HG03095 (cell line): ENCODE data around the gene NUFIP1.
A peak's percentile ranks its signal among the peaks of the same experiment; 100 is the strongest.
"Not testable (repeated sequence)": the region's sequence is repeated elsewhere in the genome, so short reads cannot be mapped to it uniquely, and the experiment has no call there.

ENCODE experiments used
- ATAC-seq: cut with Tn5 transposase; IDR thresholded peaks from one replicate; pipeline ENCODE4 v1.9.1; 2021; ENCODE audit warnings: moderate library complexity; ENCODE audit not compliant: unreplicated experiment

NUFIP1 gene

DNA sequence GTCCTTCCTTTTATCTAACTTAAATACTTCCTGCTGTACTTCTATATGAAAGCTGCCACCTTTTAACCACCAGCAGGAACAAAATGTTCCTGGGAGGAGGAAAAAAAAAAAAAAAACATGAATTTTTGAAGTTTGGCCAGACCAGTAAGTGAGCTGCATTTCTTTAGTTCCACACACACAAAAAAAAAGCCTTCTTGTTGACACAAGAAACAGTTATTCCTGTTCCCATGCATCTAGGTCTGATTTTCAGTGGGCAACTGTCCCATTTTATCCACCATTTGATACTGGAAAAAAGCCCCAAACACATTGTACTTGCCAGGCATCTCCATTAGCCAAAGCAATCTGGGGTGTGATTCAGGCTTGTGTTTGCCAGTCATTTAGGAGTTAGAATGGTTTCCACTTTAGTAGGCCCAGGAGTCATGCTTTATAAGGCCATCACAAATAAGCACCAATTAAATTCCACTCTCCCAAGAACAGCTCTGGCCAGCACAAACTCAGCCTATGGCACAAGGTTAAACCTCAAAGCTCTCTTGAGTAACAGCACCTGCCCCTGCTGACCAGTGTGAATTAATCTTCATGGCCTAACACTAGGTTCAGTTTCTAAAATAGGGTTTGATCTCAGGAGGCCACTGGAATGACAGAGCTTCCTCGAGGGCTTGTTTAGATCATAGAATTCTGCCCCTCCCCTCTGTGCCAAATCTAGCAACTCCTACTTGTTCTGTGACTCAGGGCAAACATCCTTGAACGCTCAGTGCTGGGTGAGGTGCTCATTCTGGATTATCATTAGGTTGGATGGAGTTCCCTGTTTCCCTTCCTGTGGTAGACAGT lies 67.1 kb downstream of the NUFIP1 start:
- no peak for ATAC-seq

DNA sequence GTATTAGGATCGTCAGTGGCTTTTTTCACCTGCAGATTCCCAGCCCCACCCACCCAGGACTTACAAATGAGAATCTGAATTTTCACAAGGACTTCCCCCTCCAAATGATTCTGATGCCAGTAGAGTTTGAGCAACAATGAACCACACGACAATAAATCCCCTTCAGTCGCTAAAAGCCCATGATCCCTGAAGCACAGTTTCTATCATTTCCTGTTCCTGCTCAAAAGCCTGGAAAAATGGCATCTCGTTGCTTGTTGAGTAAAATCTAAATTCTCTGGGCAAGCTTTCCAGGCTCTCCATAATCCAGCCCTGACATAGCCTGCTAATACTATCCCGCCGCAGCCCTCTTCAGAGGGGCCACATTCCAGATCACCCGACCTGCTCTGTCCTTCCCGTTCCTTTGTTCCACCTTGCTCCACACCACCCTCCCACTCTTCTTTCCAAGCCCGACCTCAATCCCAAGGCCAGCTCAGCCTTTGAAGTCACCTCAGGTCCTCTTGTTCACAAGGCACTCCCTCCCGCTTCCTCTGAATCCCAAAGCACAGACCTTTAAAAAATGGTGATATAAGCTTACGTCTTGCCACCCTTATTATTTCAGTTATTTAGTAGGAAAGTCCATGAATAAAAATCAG lies 67.9 kb downstream of the NUFIP1 start:
- ATAC-seq = no peak

DNA sequence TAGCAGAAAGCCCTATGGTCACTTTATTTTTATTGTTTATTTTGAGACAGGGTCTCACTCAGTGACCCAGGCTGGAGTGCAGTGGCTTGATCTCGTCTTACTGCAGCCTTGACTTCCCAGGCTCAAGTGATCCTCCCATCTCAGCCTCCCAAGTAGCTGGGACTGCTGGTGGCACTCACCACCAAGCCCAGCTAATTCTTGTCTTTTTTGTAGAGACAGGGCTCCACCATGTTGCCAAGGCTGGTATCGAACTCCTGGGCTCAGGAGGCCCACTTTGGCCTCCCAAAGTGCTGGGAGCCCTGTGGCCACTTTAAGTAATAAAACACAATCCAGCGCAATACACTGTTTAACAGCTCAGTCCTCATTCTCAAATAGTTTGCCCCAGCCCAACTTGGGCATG lies 69.3 kb downstream of the NUFIP1 start:
- ATAC-seq = no peak

DNA sequence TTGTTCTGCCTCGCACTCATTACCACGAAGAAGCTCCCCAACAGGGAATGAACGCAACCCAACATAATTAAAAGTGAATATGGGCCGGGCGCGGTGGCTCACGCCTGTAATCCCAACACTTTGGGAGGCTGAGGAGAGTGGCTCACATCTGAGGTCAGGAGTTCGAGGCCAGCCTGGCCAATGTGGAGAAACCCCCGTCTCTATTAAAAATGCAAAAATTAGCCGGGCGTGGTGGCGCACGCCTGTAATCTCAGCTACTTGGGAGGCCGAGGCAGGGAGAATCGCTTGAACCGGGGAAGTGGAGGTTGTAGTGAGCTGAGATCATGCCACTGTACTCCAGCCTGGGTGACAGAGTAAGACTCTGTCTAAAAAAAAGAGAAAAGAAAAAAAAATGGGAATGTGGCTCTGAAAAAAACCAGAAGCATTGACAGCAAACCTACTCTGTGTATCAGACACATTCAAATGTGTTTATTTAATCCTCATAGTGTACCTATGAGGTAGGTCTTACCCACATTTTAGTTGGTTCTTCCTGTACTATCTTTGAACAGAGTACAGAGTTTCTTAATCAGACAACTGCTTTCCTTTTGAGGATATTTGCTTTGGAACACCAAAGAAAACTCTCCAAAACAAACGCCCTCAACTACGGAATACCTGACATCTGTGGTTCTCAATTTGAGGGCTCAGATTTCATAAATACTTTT lies 70.0 kb downstream of the NUFIP1 start:
- ATAC-seq = no peak

DNA sequence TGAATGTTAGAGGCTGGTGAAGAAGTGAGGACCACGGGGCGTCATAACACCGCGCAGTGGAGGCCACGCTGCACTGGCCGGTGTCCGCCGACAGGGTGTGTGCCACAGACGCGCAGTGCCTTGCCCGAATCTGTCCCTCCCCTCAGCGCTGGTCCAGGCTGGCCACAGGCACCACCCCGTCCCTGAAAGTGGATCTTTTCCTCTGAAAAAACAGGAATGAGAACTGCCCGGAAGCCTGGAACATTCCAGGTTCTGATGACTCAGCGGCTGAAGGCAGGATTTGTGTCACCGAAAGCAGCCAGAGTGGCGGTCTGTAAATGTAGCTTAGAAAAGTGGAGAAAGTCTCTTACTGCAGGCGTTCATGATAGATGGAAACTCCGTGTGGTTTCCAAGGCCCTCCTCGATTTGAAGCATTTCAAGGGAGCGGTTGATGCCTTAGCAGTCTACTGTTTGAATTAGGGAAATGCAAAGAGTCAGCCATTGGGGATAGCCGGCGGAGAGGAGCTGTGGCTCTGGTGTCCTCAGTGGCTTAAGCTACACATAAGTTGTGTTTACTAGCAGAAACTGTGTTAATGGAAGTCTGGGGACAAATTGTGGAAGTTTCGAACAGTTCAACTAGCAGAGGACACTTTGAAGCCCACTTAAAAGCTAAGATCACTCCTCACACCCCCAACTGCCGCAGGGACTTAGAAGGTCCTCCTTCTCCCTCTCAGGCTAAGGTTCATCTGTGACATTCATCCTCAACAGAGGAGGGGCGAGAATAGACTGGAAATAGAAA lies 70.8 kb downstream of the NUFIP1 start:
- ATAC-seq = peak; percentile 85

DNA sequence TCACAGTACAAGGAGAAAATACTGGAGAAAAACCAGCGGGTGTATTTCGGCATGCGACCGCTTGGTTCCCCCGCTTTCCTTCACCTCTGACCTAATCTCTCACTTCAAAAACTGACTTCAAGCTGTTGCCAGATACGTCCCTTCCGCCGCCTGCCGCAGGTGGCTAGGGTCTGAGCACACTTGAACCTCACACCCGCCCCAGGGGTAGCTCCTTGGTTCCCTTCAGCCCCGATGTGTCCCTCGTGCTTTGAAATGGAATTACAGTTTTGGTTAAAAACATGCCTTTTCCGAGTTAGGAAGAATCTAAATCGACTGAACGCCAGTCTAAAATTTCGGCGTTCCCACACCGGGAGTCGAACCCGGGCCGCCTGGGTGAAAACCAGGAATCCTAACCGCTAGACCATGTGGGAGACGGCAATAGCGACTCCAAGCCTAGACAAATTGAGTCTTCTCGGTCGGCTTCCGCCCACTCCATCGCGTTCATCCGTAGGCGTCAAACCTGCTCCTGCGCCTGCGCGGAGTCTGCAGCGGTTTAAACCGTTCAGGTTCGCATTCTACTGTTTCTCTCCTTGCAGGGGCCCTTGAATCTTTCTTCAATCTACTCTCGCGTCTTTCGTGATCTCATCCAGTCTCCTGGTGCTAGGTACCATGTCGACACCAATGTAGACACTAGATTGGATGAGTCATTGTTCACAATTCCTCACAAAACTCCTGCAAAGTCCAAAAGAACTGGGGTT lies 71.5 kb downstream of the NUFIP1 start:
- ATAC-seq = peak; percentile 78

DNA sequence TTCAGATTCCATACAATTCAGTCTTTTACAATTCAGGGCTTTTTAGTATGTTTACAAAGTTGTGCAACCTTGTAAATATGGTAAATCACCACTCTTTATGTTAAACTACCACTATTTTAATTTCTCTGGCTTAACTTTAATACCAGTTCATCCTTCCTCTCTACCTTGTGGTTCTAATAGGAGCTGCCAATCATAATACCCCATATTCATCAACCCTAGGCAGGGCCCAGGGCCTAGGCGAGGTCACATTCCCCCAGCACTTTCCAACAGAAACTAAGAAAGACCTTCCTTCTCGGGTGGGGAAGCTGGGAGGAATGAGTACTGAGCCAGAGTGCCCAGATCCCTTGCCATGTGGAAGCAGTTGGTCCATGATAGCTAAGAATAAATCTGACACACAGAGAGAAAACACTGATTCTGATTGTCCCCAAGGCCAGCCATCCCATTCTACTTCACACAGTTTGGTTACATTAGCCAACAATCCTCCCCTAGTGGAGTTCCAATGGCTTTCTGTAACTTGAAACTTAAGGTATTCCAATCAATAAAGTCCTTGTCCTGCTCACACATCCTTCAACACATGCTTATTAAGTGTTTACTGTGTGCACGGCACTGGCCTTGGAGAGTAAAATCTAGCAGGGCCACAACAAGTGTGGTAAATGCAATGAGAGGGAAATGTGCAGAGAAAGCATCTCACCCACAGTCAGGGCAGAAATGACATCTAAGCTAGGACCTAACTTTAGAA lies 76.8 kb downstream of the NUFIP1 start:
- no peak for ATAC-seq

DNA sequence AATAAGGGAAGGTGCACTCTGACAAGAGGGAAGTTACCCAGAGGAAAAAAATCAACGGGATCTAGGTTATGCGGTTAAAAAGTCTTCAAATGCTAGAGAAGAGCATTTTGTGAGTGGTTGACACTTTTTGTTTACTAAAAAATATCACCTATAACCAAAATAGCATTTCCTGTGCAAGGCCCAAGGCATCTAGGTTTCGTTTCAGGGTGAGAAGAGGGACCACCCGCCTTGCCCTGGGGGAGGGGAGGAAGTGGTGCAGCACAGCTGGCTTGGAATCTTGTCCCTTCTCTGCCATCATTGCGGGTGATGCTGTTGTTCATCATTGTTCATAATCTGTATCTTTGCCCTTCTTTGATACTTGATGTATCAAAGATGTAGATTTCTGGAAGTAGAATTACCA lies 80.6 kb downstream of the NUFIP1 start:
- no peak for ATAC-seq

DNA sequence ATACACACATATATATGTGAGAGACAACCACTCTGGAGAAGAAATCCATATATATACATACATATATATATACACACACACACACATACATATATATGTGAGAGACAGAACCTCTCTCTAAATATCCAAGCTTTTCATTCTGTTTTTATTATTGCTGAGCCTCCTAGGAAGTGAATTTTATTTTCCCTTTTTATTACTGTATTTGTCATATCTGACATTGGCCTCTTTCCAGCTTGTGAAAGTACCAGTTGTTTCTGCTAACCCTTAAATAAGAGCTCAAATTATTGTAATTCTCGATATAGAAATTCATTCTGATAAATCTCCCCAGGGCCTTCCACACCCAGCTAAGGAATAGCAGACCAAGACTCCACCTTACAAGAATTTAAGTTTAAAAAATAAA lies 81.0 kb downstream of the NUFIP1 start:
- no peak for ATAC-seq

DNA sequence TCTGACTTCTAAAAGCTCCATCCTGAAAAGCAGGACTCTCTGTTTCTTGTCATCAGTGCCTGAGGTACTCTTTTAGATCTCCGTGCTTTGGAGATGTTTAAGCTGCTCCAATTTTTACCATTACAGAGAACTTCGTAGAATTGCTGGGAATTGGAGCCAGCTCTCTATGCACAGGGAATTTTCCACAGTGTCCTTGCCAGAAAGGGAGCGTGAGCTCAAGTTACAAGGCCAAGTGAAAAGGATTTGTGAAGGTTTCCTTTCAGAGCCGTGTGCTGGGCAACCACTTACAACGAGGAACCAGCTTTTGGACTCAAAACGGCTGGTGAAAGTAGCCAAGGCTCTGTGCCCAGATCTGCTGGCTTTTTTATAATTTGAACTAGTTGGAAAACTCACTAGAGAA lies 82.6 kb downstream of the NUFIP1 start:
- ATAC-seq = no peak

DNA sequence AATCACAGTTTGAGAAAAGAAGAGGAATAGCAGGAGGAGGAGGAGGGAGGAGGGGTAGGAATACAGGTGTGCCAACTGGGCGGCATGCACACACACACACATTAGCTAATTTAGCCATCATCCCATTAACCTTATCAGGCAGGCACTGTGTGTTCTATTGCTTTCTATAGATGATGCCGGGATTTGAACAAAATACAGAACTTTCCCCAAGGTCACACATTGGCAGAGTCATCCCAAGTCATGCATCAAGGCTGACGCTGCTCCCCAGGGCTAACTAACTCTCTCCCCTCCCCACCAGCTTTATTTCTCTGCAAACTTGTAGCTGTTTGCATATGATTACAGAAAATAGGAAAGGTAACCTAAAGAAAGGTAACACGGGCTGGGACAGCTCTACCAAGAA lies 83.0 kb downstream of the NUFIP1 start:
- no peak for ATAC-seq

DNA sequence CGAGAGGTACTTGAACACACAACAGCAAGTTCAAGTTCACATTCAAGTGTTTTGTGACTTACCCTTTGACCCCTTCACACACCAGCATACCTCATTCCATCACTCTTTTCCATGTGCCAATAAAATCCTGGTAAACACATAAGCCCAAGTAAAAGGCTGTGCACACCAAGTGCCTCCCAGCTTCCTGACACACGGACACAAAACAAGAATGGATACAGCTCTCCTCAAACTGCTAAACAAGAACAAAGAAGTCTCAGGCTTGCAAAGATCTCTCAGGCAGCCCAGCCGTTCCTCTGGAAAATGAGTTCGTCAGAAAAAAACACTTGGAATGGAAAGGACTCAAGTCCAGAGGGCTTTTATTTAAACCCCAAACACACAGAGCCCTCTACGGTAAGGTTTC lies 83.7 kb downstream of the NUFIP1 start:
- ATAC-seq = no peak

DNA sequence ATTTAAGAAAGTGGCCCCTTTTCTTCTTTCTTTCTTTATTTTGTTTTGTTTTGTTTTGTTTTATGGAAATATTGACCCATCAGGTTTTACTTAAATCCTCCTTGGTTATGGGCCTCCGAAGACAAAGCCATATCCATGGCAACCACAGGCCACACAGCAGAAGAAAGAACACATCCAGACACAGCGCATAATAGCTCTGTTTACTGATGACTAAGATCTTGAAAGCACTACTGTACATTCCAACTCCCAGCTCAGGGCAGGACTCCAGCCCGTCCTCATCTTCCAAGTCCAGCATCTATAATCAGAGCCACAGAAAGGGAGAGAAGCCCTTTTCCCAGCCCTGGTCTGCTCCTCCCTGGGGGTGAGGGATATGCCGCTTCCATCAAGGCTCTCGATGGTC lies 84.3 kb downstream of the NUFIP1 start:
- no peak for ATAC-seq

DNA sequence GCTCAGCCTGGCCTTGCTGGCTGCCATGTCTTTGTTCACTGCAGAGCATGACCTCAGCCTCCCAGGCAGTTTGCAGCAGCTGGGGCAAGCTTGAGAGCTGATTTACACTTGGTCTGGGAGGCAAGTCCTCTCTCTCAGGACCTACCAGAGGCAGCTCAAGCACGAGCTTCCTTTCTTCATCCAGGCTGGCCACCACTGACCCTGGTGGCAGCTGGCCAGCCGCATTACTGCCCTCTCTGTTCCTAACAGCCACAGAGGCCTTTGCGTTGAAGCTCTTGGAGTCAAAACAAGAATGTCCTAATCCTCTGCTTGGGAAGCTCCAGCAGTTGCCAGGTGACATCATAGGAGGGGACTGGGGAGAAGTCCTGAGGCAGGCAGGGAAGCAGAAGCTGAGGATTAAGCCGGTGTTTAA lies 85.7 kb downstream of the NUFIP1 start:
- ATAC-seq = no peak

DNA sequence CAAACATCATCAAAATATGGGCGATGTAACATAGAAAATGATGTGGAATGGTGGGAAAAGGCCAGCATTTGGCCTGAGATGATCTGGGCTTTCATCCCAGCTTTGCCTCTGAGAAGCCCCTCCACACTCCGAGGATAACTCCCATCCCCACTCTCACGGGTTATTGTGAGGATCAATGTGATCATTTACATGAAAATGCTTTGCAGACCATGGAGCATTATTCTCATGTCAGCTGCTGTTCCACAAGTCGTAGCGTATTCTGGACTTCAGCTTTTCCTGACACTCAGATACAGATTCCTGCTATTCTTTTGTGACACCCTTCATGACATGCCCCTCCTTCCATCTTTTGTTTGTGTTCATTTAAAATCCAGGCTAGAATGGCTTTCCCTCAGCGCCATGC lies 86.5 kb downstream of the NUFIP1 start:
- no peak for ATAC-seq

DNA sequence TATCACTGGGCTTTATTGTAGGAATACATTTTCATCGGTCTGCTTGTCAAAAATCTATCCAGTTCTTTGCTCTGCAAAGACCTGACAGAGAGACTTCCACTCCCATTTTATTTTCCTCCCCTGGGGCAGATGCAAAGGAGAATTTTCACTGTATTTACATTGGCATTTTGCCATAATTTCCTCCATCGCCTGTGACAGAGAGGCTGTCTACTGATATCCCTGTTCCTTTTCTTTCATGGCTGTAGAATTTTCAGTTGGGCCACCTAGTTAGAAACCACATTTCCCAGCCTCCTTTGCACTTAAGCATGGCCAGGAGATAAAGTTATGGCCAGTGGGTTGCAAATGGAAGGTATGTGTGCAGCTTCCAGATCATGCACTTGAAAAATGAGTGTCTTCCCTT lies 89.3 kb downstream of the NUFIP1 start:
- ATAC-seq = no peak

DNA sequence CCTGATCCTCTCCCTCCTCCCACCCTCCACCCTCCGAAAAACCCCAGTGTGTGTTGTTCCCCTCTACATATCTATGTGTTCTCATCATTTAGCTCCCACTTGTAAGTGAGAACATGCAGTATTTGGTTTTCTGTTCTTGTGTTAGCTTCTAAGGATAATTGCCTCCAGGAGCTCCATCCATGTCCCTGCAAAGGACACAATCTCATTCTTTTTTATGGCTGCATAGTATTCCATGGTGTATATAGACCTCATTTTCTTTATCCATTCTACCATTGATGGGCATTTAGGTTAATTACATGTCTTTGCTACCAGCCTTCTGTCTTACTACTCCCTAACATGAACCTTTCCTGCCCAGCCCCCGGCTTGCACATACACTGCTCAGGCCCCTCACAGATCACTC lies 91.0 kb downstream of the NUFIP1 start:
- not testable (repeated sequence) for ATAC-seq

DNA sequence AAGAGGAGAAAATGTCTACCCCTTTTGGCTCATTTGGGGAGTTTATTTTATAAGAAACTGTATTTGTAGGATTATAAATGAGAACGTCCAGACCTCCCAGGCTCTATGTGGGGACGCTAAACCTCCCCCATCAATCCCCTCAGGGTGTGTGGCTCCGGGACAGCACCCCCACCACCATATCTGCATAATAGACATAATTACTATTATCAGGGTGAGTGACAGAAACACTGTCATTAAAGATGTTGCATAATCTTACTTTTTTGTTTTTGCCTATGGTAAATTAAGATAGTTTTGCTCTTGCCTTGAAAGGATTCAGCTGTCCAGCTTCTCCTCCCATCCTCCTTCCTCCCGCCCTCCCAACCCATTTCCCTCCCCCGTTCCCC lies 93.3 kb downstream of the NUFIP1 start:
- ATAC-seq = no peak

DNA sequence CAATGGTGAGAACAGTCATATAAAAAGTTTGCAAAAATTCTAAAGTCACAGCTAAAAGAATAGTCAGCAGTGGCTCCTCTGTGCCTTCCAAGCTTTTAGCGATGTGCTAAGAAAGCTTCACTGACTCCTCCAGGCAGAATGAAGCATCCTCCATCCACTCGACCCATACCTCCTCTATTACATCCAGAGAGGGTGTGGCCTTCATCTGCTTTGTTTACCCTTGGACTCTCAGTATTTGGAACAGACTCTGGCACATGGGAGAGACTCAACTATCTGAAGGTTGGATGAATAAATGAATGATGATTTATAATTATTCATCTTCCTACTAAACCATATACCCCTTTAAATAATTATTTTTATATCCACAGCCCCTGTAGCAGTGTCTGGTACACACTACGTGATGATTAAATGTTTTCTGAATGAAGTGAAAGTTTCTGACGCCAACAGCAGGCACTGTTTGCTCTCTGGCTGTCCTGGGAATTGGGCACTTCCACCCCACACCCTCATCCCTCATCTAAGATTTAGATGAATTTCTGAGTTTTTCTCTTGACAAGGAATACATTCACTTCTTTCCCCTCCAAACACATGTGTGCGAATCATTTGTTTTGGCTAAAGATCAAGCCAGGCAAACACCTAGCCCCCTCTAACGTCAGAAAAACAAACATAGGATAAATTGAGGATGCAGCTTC lies 93.9 kb downstream of the NUFIP1 start:
- ATAC-seq = no peak
